Testis (tissue), 2 donors: ENCODE data around the gene ETV7.

ENCODE experiments used
- POLR2A ChIP-seq: fragments of 450-650 bp; IDR thresholded peaks from one replicate; pipeline ENCODE4 v1.6.1; 2017; ENCODE audit warnings: antibody characterized with exemption, mild to moderate bottlenecking, moderate library complexity
- TF ChIP-seq, protein P1 (sequence below), 3 experiments: fragments of 450-650 bp in 2 of 3; fragments of 200-600 bp in 1 of 3; sonication (generic) in 1 of 3; IDR thresholded peaks; one replicate each; pipeline ENCODE4 v1.5.1; 2016 to 2019; ENCODE audit warnings: antibody characterized with exemption in 3 of 3, mild to moderate bottlenecking in 2 of 3, moderate library complexity in 1 of 3

GRCh38 chr6:36331381-36331780, 56.1 kb downstream of the ETV7 start:
- TF ChIP-seq, protein P1, sequence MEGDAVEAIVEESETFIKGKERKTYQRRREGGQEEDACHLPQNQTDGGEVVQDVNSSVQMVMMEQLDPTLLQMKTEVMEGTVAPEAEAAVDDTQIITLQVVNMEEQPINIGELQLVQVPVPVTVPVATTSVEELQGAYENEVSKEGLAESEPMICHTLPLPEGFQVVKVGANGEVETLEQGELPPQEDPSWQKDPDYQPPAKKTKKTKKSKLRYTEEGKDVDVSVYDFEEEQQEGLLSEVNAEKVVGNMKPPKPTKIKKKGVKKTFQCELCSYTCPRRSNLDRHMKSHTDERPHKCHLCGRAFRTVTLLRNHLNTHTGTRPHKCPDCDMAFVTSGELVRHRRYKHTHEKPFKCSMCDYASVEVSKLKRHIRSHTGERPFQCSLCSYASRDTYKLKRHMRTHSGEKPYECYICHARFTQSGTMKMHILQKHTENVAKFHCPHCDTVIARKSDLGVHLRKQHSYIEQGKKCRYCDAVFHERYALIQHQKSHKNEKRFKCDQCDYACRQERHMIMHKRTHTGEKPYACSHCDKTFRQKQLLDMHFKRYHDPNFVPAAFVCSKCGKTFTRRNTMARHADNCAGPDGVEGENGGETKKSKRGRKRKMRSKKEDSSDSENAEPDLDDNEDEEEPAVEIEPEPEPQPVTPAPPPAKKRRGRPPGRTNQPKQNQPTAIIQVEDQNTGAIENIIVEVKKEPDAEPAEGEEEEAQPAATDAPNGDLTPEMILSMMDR (IDR thresholded peaks at IDR 0.05) = no peak
- TF ChIP-seq POLR2A = no peak
